NCI-H2107 (cell line): ENCODE data around the gene GPR108.
"Not testable (repeated sequence)": the region's sequence is repeated elsewhere in the genome, so short reads cannot be mapped to it uniquely, and the experiment has no call there.

Experiments
- DNase-seq: peaks from one replicate; lab custom pipeline; 2025; lab: John Stamatoyannopoulos, UW

Gene GPR108

DNA sequence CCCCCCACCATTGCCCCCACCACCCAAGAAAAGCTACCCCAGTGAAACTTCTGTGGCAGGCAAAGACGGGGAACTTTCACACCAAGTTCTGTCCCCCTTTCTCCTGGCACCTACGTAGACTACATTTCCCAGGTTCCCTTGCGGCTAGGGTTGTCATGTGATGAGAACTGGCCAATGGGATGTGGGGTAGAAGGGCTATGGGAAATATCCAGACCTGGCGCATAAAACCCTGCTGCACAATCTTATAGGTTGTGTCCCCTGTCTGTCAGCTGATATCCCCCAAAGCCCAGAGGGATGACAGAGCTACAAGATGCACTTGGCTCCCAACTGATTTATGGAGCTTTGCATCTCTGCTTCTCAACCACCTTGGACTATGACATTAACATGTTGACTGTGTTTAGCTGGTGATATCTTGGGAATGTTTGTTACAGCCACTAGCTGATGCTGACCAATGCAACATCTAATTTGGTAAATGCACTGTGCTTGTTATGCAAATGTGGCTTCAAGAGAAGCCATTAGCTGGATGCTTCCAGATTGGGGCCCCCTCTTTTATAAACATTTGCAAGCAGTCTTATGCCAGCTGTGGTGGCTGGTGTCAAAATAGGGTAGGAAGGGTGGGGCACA is 23.8 kb upstream of the GPR108 start:
- DNase-seq = no peak

DNA sequence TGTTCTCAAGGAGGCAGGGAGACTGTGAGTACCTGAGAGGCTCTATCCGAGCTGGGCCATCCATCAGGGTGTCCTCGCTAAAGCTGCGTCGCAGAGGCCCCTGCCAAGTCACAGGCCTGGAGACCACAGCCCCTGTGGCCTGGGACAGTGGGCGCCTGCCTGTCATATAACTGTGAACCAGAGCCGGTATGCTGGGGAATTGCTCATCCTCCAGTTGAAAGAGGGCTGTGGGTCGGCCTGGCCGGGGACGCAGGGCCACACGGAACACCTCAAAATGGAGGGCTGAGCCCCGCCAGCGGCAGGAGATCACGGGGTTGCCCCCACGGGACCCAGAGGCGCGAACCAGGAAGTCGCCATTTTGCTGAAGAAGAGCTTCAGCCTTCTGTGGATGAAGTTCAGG is 23.2 kb upstream of the GPR108 start:
- no peak for DNase-seq

GRCh38 chr19:6754653-6755463 is 17.5 kb upstream of the GPR108 start:
- no peak for DNase-seq

DNA sequence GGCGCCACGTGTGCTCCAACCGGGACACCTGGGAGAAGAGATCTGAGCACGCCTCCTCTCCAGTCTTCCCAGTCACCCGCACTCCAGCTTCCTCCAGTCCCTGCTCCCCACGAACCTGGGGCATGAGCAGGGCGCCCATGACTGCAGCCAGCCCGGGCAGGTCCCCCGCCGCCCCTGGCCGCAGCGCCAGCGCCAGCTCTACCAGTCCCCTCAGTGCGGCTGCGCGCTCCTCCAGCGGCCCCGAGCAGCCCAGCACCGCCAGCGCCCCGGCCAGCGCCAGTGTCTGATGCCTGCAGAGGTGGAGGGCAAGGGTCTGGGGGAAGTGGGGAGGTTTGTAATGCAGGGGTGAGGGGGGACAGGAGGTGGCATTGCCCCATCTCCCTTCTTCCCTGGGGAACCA is 16.8 kb upstream of the GPR108 start:
- DNase-seq = no peak

GRCh38 chr19:6753178-6754031 is 16.0 kb upstream of the GPR108 start:
- DNase-seq = no peak

GRCh38 chr19:6752256-6753177 is 15.1 kb upstream of the GPR108 start:
- no peak for DNase-seq

GRCh38 chr19:6751189-6751588 is 13.8 kb upstream of the GPR108 start:
- no peak for DNase-seq

DNA sequence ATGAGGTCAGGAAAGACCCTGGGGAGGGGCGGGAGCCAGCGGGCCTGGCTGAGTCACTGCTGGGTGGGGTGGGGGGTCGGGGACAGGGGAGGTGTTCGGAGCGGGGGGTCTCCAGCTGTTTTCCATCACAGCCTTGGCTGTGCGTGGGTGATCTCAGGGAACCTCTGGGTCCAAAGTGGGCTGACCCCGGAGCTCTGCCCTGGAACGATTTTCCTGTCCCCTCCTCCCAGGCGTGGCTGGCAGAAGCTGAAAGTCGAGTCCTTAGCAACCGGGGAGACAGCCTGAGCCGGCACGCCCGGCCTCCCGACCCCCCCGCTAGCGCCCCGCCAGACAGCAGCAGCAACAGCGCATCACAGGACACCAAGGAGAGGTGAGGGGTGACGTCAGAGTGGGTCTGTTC is 12.7 kb upstream of the GPR108 start:
- DNase-seq = no peak

- DNase-seq = not testable (repeated sequence)
These were observed 11.2 kb upstream of the GPR108 start for GRCh38 chr19:6748543-6748942.

- no peak for DNase-seq
These were observed 8.6 kb upstream of the GPR108 start for GRCh38 chr19:6745965-6746364.

DNA sequence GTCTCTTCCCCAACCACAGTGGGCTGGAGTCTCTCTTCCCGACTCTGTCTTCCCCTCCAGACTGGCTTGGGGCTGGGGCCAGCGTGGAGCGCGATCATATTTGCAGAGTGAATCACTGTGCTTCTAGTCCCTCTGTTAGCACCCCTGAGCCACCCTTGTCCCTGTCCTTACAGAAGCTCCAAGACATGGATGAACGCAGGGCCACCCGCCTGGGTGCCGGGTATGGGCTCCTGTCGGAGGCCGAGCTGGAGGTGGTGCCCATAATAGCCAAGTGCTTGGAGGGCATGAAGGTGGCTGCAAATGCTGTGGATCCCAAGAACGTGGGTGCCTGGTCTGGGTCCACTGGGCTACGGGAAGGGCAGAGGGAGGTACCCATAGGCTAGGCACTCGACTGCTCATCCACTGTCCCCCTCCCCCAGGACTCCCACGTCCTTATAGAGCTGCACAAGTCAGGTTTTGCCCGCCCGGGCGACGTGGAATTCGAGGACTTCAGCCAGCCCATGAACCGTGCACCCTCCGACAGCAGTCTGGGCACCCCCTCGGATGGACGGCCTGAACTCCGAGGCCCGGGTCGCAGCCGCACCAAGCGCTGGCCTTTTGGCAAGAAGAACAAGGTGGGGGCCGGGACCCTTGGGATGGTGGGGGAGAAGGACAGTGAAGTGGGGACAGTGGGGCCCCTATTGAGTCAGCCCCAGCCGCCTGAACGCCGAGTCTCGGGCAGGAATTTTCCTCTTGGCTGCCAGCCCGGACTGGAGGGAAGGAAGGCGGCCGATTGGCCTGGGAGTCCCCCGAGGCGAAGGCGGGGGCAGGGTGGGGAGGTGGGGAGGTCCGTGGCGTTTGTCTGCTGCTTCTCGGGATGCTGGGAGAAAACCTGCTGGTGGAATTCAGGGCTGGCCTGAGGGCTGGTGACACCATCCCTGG is 7.3 kb upstream of the GPR108 start:
- DNase-seq = no peak

GRCh38 chr19:6743714-6744380 is 6.5 kb upstream of the GPR108 start:
- DNase-seq = no peak

DNA sequence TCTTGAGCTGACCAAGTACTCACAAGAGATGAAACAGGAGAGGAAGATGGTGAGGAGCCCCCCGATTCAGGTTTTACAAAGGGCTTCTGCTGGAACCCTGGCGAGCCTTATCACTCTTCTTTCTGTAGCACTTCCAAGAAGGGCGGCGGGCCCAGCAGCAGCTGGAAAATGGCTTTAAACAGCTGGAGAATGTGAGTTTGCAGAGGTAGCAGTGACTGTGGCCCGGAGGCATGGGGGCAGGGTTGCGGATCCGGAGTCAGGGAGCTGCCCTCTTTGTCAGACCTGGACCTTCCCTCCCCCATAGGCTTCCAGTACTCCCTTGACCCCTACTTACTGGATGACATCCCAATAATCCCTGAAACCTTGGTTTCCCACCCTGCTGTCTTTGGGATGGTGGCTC is 5.7 kb upstream of the GPR108 start:
- DNase-seq = no peak

GRCh38 chr19:6740589-6741343 is 3.4 kb upstream of the GPR108 start:
- DNase-seq = no peak

DNA sequence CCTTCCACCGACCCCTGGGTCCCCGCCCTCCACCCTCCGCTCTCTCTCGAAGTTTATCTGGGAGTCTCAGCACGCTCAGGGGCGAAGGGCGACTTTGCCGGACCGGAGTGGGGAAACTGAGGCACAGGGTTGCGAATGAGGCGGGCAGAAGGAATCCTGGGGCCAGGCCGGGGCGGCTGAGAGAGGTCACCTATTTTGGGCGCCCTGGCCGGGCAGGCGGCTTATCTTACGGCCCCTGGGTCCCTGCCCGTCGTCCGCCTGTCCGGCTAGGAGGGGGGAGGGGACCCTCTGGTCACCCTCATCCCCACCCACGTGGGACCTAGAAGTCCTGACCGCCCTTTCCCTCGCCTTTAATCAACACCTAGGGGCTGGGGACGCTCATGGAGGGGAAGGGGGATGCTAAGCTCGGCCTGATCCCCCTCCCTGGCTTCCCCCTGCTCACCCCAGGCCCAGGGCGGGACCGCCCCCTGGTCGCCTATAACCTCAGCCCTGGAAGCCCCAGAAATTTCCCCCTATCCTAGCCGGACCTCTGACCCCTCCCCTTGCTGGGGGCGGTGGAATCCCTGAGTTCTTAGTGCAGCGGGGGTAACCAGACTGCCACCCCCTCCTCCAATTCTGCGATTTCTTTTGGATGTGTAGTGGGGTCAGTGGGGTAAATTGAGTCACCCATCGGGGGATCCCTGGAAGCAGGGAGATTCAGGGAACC is 2.7 kb upstream of the GPR108 start:
- no peak for DNase-seq

DNA sequence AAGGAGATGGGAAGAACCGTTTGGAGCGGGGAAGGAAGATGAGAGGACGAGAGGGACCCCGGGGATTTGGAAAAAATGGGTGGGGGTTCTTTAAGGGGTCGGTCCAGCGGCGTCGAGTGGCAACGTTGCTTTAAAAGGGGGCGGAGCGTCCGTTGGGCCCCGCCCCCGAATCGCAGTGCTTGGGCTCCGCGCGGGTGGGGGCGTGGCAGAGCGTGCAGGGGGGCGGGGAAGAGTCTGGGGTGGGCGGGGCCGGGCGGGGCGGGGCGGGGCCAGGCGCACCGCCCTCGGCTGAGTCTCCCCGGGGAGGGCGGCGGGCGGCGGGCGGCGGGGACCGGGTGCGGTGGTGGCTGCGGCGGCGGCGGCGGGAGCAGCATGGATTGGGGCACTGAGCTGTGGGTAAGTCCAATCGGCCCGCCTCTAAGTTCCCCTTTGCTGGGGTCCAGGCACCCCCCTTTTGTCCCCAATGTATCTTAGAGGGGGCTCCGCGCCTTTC is 2.1 kb upstream of the GPR108 start, which contains the start of gene TRIP10:
Gene TRIP10, plus strand, starts transcription at position 291 of the 493 bp plus-strand sequence. Its CDS starts 82 bp downstream, at position 373.
- DNase-seq = no peak

- DNase-seq = no peak
These were observed 1.5 kb upstream of the GPR108 start for GRCh38 chr19:6738787-6739389.
